22Rv1 (cell line): ENCODE results near the gene NAT9.

Experiments
- H3K27ac ChIP-seq: fragments of 450-650 bp; 2 replicates; pipeline ENCODE4 v1.5.1; 2017
- CTCF ChIP-seq: fragments of 450-650 bp; IDR thresholded peaks from 2 replicates; pipeline ENCODE4 v1.5.1; 2017; ENCODE audit warnings: mild to moderate bottlenecking
- ZFX ChIP-seq: fragments of 450-650 bp; IDR thresholded peaks from 2 replicates; pipeline ENCODE4 v1.6.1; 2017; ENCODE audit warnings: antibody characterized with exemption, borderline replicate concordance

Gene NAT9

GRCh38 chr17:74722782-74723181 lies 53.4 kb downstream of the NAT9 start:
- H3K27ac ChIP-seq: no peak overlapping the region
- TF ChIP-seq ZFX (no peak), CTCF (no peak)
